Keratinocyte (primary cell): ENCODE results near the gene FBXO41. TPM values are rescaled to one million over a fixed set of nuclear protein-coding genes. Genes with fewer than 3 reads are reported as not detected.

Experiments
- DNase-seq: peaks from one replicate; pipeline ENCODE4 v3.0.0-alpha.2; 2011; ENCODE audit warnings: low read depth, missing footprints, low spot score
- FAIRE-seq: peaks from 2 replicates; lab custom pipeline; 2011; peaks lifted over from hg19 to GRCh38; lab: Jason Lieb, UNC
- H2AFZ ChIP-seq: 2 replicates; pipeline ENCODE4 v1.6.0; 2012; ENCODE audit warnings: low read length, control low read depth, inconsistent platforms; ENCODE audit not compliant: control insufficient read depth
- H3K27ac ChIP-seq: 2 replicates; pipeline ENCODE4 v1.5.1; 2011; ENCODE audit warnings: low read length; ENCODE audit not compliant: control insufficient read depth, insufficient read depth
- H3K27me3 ChIP-seq: 3 replicates; pipeline ENCODE4 v1.6.0; 2011; ENCODE audit warnings: low read length; ENCODE audit not compliant: control insufficient read depth, insufficient read depth; ENCODE audit errors: extremely low read depth
- H3K36me3 ChIP-seq, 2 experiments: 2 replicates in 1 of 2; 3 replicates in 1 of 2; pipeline ENCODE4 v1.5.1; 2011; ENCODE audit warnings: low read length in 2 of 2, mild to moderate bottlenecking in 1 of 2; ENCODE audit not compliant: control insufficient read depth in 2 of 2, insufficient read depth in 2 of 2; ENCODE audit errors: extremely low read depth in 1 of 2
- H3K4me1 ChIP-seq: 3 replicates; pipeline ENCODE4 v1.5.1; 2011; ENCODE audit warnings: low read length; ENCODE audit not compliant: control insufficient read depth, insufficient read depth; ENCODE audit errors: extremely low read depth
- H3K4me2 ChIP-seq: 3 replicates; pipeline ENCODE4 v1.6.0; 2011; ENCODE audit warnings: low read depth, low read length; ENCODE audit not compliant: control insufficient read depth, insufficient read depth; ENCODE audit errors: extremely low read depth
- H3K4me3 ChIP-seq, 3 experiments: fragments of 200-600 bp in 1 of 3; sonication (generic) in 1 of 3; 2 replicates in 2 of 3; 3 replicates in 1 of 3; pipeline ENCODE4 v1.5.1; 2011 to 2016; ENCODE audit warnings: low read length in 3 of 3, mild to moderate bottlenecking in 3 of 3, control low read depth in 2 of 3, inconsistent platforms in 1 of 3, low read depth in 1 of 3, mixed read lengths in 1 of 3, mixed run types in 1 of 3, moderate library complexity in 1 of 3; ENCODE audit not compliant: control insufficient read depth in 2 of 3, insufficient read depth in 2 of 3; ENCODE audit errors: extremely low read depth in 1 of 3
- H3K79me2 ChIP-seq: 2 replicates; pipeline ENCODE4 v1.6.0; 2012; ENCODE audit warnings: low read length; ENCODE audit not compliant: control insufficient read depth, insufficient read depth
- H3K9ac ChIP-seq: 3 replicates; pipeline ENCODE4 v1.6.0; 2011; ENCODE audit warnings: low read length; ENCODE audit not compliant: control insufficient read depth, insufficient read depth; ENCODE audit errors: extremely low read depth
- H3K9me1 ChIP-seq: 3 replicates; pipeline ENCODE4 v1.6.0; 2011; ENCODE audit warnings: low read length; ENCODE audit not compliant: control insufficient read depth, insufficient read depth; ENCODE audit errors: extremely low read depth
- H3K9me3 ChIP-seq: 2 replicates; pipeline ENCODE4 v1.5.1; 2012; ENCODE audit warnings: low read depth, low read length; ENCODE audit not compliant: control insufficient read depth
- H4K20me1 ChIP-seq: 3 replicates; pipeline ENCODE4 v1.6.0; 2011; ENCODE audit warnings: low read length; ENCODE audit not compliant: control insufficient read depth, insufficient read depth; ENCODE audit errors: extremely low read depth
- CTCF ChIP-seq, 3 experiments: IDR thresholded peaks in 1 of 3; conservative IDR thresholded peaks in 1 of 3; optimal IDR thresholded peaks in 1 of 3; 2 replicates in 2 of 3; 3 replicates in 1 of 3; pipeline versions ENCODE3 to v1.5.1; 2011; ENCODE audit warnings: low read length in 3 of 3, mild to moderate bottlenecking in 3 of 3, moderate library complexity in 2 of 3, control low read depth in 1 of 3, inconsistent platforms in 1 of 3; ENCODE audit not compliant: insufficient read depth in 2 of 3; ENCODE audit errors: extremely low read depth in 1 of 3
- EZH2 ChIP-seq: IDR thresholded peaks from one replicate; pipeline ENCODE4 v1.6.1; 2012; ENCODE audit warnings: inconsistent platforms, mild to moderate bottlenecking, low read length, moderate library complexity
- dilution Hi-C: fragments of 300-500 bp; cut with MboI; formaldehyde crosslinking; loops from one replicate; pipeline ENCODE4 v1.7.0; 2020; ENCODE audit warnings: low sequenced_read_pairs; ENCODE audit not compliant: extremely low pct_ligation_motif_present
- polyA plus RNA-seq, 5 experiments: library from polyadenylated mRNA; depleted of rRNA in 3 of 5; stranded (reverse) in 3 of 5; stranded (forward) in 1 of 5; unstranded in 1 of 5; fragments of >200 nt; gene quantifications; 1 replicate in 1 of 5; 2 replicates in 3 of 5; 3 replicates in 1 of 5; pipeline versions ENCODE4 v1.2.1 to v1.2.3, GENCODE V29; 2011 to 2012; ENCODE audit warnings: missing spikeins in 2 of 5, low read depth in 1 of 5, low replicate concordance in 1 of 5

The FBXO41 gene
- polyA plus RNA-seq, 1 donor (not counting 4 experiments of a cell fraction or from before 2014, with no cell fraction given): 4.1 TPM

- Histone ChIP-seq H3K79me2 (peaks cover 39% of the 10 kb centered on the region), H3K36me3 (peaks cover 11 to 20% of the 10 kb centered on the region in 2 experiments), H3K9me3 (no peaks in the 10 kb centered on the region), H2AFZ (no peak overlapping the region), H3K9ac (no peak overlapping the region), H3K9me1 (peaks cover 2% of the 10 kb centered on the region), H3K27me3 (no peaks in the 10 kb centered on the region), H4K20me1 (no peaks in the 10 kb centered on the region), H3K4me3 (no peak overlapping the region), H3K27ac (no peak overlapping the region), H3K4me2 (no peak overlapping the region), H3K4me1 (peaks cover 18% of the 10 kb centered on the region)
- dilution Hi-C loops: no loop called here
- TF ChIP-seq CTCF (optimal IDR thresholded peaks at IDR 0.05 in 1 of 3, IDR thresholded peaks at IDR 0.05 in 1 of 3, conservative IDR thresholded peaks at IDR 0.05 in 1 of 3; ENCODE audit: extremely low read depth in 1 of 3, insufficient read depth in 2 of 3, low read length in 3 of 3) (no peak), EZH2 (no peak)
- FAIRE-seq (no peak), DNase-seq (no peak)
Observed at GRCh38 chr2:73217160-73217559, 67.1 kb downstream of the FBXO41 start.

- H3K79me2 ChIP-seq: peaks cover 39% of the 10 kb centered on the region
- FAIRE-seq: no peak
- no peaks in the 10 kb centered on the region for H4K20me1 ChIP-seq
- dilution Hi-C loops: no loop called here
- H3K9me1 ChIP-seq: peaks cover 2% of the 10 kb centered on the region
- no peak overlapping the region for H3K27ac ChIP-seq
- no peak overlapping the region for H2AFZ ChIP-seq
- no peak for DNase-seq
- H3K4me3 ChIP-seq: peak overlapping the region in 2 of 3 experiments; percentile 86 to 88
- TF ChIP-seq EZH2 (no peak), CTCF (optimal IDR thresholded peaks at IDR 0.05 in 1 of 3, IDR thresholded peaks at IDR 0.05 in 1 of 3, conservative IDR thresholded peaks at IDR 0.05 in 1 of 3; ENCODE audit: extremely low read depth in 1 of 3, insufficient read depth in 2 of 3, low read length in 3 of 3) (no peak)
- no peaks in the 10 kb centered on the region for H3K27me3 ChIP-seq
- H3K9ac ChIP-seq: no peak overlapping the region
- H3K36me3 ChIP-seq: peaks cover 3 to 10% of the 10 kb centered on the region in 2 experiments
- H3K9me3 ChIP-seq: no peaks in the 10 kb centered on the region
- H3K4me2 ChIP-seq: peak overlapping the region; percentile 93
- H3K4me1 ChIP-seq: peaks cover 18% of the 10 kb centered on the region
Observed at GRCh38 chr2:73215254-73215653, 69.0 kb downstream of the FBXO41 start.
